NCI-H524 (cell line): ENCODE data around the gene LIM2.
A peak's percentile ranks its signal among the peaks of the same experiment; 100 is the strongest.

ENCODE experiments used
- DNase-seq, 2 experiments: peaks; one replicate each; lab custom pipeline; 2025; lab: John Stamatoyannopoulos, UW

Gene LIM2

DNA sequence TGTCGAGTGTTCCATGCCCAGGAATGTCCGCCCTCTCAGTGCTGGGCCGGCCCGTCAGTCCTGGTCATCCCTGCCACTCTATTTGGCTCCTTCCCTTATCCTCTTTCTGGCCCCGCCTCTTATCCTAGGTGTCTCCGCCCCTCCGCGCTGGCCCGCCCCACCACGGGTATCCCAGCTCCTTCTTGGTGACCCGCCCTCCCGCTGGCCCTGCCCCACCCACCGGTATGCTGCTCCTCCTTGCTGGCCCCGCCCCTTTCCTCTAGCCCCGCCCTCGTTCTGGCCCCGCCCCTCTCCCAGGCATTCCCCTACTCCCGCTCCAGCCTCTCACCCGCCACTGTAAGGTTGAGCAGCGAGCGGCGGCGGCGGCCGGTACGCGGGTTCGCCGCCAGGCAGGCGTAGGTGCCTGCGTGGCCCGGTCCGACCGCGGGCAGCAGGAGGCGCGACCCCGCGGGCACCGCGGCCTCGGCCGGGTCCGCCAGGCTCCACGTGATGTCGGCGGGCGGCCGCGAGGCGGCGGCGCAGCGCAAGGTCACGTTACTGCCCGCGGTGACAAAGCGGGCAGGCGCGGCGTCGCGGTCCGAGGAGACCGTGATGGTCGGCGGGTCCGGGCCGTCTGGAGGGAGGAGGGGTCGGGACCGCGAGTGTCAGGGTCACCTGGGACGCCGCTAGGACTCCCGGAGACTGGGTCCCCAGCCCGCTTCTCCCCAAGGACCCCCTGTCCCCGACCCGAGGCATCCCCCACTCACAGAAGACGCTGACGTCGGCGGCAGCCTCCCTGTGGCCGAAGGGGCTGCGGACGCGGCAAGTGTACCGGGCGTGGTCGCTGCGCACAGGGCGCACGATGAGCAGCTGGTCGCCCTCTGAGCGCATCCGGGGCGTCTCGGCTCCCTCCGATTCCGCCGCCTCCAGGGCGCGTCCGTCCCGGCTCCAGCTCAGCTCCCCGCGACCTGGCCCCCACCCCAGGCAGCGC is 47.8 kb downstream of the LIM2 start:
- no peak for DNase-seq

DNA sequence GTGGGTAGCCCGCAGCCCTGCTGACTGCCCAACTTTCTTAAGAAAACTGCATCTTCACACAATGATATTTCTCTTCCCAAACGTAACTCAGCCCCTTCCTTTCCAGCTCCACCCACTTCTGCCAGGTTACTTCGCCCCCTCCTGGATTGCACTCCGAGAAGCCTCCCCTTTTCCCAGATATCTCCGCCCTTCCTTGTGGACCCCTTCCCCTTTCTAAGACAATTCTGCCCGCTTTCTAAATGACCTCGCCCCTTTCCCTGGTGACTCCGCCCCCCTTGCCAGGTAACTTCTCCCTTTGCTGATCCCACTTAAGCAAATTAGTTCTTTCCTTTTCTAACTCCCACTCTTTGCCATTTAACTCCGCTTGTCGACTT is 48.5 kb downstream of the LIM2 start:
- no peak for DNase-seq

DNA sequence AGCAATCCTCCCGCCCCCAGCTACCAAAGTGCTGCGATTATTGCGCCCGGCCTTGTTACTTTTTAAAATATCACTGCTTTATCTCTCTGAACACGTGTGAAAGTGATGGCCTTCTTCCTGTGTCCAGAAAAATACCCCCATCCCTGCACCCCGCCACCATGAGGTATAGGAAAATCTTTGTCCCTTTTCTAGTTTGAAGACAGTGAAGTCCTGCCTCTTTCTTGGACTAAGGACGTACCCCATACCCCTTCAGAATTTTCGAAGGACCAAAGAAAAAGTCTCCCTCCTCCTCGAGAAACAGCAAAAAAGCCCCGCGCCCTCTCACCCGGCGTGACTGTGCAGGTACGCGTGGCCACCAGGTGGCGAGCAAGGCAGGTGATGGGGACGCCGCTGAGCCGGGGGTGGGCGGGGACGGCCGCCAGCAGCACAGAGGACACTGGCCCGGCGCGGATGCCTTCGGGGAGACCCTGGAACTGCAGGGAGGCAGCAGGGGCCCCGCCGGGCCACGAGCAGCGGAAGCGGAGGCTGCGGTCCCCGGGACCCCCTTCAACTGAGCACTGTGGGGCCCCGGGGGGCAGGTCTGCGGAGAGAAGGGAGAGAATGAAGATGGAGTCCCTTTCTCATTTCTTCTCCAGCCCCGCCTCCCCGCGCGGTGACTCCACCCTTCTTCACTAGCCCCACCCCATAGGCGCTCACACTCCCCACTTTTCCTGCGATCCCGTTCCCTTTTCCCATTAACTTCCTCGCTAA is 49.0 kb downstream of the LIM2 start:
- DNase-seq = peak in 1 of 2 experiments; percentile 7

DNA sequence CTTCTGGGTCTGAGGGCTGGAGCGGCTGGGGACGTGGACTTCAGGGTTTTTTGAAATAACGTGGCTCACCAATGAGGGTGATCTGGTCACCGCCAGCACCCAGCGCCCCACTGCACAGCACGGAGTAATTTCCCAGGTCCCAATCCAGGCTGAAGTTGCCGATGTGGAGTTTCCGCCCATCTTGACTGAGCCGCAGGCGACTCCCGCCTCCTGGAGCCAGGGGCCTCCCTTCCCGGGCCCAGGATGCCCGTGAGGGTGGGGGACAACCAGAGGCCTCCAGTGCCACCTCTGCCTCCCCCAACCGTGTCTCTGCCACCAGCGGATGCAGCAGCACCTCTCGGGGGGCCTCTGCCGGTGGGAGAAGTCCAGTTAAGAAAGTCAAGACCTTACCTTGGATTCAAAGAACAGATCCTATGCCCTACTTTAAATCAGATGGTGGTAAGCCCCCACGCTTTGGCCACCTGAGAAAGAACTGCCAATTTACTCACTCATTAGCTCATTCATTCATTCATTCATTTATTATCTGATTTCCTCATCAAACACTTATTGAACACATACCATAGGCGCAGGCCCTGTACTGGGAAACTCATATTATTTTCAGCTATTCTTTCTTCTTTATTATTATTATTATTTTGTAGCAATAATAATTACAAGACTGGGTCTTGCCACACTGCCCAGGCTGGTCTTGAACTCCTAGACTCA is 49.8 kb downstream of the LIM2 start:
- no peak for DNase-seq

GRCh38 chr19:51337141-51337860 is 50.5 kb downstream of the LIM2 start:
- DNase-seq = no peak

- DNase-seq = no peak
Observed at GRCh38 chr19:51333836-51334460, 53.8 kb downstream of the LIM2 start.

GRCh38 chr19:51331716-51332115 is 56.1 kb downstream of the LIM2 start:
- no peak for DNase-seq

DNA sequence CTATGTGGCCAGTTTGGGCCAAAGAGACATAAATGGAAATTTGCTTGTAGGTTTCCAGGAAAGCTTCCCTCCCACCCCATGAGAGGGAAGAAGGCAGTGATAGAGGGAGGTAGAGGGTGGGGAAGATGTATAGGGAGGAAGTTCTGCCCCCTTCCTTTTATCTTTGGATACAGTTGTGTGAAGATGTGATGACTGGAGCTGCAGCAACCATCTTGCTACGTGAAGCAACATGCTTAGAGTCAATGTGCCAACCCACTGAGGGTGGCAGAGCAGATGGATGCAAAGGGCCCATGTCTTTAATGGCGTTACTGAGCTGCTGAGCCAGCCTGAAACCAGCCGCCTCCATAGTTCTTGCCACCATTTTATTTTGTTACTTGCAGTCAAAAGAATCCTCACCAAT is 56.6 kb downstream of the LIM2 start:
- no peak for DNase-seq

DNA sequence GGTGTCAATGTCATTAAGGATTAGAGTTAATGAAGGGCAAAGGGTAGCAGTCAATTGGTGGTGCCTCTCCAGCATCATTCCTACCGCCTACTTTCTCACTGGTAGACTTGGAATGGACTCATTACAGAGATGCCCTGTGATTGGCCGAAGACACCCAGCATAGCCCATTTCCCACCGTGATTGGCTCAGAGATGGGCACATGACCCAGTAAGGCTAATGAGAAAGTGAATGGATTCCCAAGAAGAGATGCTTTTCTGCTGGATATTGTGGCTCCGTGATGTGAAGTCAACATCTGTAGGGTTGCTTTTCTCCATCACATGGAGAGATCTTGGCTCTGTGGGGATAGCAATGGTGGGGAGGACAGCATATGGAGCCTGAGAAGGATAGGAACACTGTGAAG is 57.4 kb downstream of the LIM2 start:
- no peak for DNase-seq
